WTC11 (cell line): ENCODE results near the gene MRPS22. TPM values are rescaled to one million over a fixed set of nuclear protein-coding genes. Genes with fewer than 3 reads are reported as not detected.

Experiments
- ATAC-seq: fragments of 200-7000 bp; cut with Tn5 transposase; 2 replicates; pipeline ENCODE4 v1.10.0; 2021; ENCODE audit warnings: mild to moderate bottlenecking, moderate library complexity
- CTCF ChIA-PET: fragments of 300-600 bp; sonication (Branson Sonifier 250); formaldehyde crosslinking; loops from one replicate; lab custom pipeline; 2021; ENCODE audit warnings: antibody characterized with exemption; lab: Charles Lee
- POLR2A ChIA-PET: fragments of 350-600 bp; sonication (Branson Sonifier 250); formaldehyde crosslinking; loops from one replicate; lab custom pipeline; 2021; ENCODE audit warnings: antibody characterized with exemption; lab: Charles Lee
- DNase-seq: peaks from one replicate; pipeline ENCODE4 v3.0.0; 2021; ENCODE audit warnings: low spot score
- H3K27ac Mint-ChIP-seq: 2 replicates; pipeline ENCODE4 v1.8.0; 2021; ENCODE audit warnings: mixed read lengths
- H3K27me3 Mint-ChIP-seq: 2 replicates; pipeline ENCODE4 v1.8.0; 2021; ENCODE audit warnings: low read depth, mild to moderate bottlenecking, moderate library complexity, mixed read lengths
- H3K36me3 Mint-ChIP-seq: 2 replicates; pipeline ENCODE4 v1.8.0; 2021; ENCODE audit warnings: mixed read lengths
- H3K4me1 Mint-ChIP-seq: 2 replicates; pipeline ENCODE4 v1.8.0; 2022; ENCODE audit warnings: mixed read lengths
- H3K4me3 Mint-ChIP-seq: 2 replicates; pipeline ENCODE4 v1.8.0; 2021; ENCODE audit warnings: mild to moderate bottlenecking, moderate library complexity, mixed read lengths
- H3K9me3 Mint-ChIP-seq: 2 replicates; pipeline ENCODE4 v1.8.0; 2021; ENCODE audit warnings: mixed read lengths
- ATF1 ChIP-seq: sonication (generic); formaldehyde crosslinking; IDR thresholded peaks from 2 replicates; pipeline ENCODE4 v1.8.1; 2023; ENCODE audit warnings: mild to moderate bottlenecking, moderate library complexity, missing genetic modification reagents
- ESRRA ChIP-seq: sonication (generic); formaldehyde crosslinking; IDR thresholded peaks from 2 replicates; pipeline ENCODE4 v1.8.1; 2022; ENCODE audit warnings: mild to moderate bottlenecking, missing genetic modification reagents, borderline replicate concordance
- ZBTB21 ChIP-seq: sonication (generic); formaldehyde crosslinking; IDR thresholded peaks from 2 replicates; pipeline ENCODE4 v1.8.1; 2023; ENCODE audit warnings: mild to moderate bottlenecking, missing genetic modification reagents, borderline replicate concordance
- ZNF219 ChIP-seq: sonication (generic); formaldehyde crosslinking; IDR thresholded peaks from 2 replicates; pipeline ENCODE4 v1.8.0; 2023; ENCODE audit warnings: missing genetic modification reagents, mild to moderate bottlenecking, borderline replicate concordance
- ZNF317 ChIP-seq: sonication (generic); formaldehyde crosslinking; IDR thresholded peaks from 2 replicates; pipeline ENCODE4 v1.8.1; 2023; ENCODE audit warnings: low read depth, mild to moderate bottlenecking, moderate library complexity, missing genetic modification reagents, borderline replicate concordance
- total RNA-seq: library from RNA; stranded (reverse); gene quantifications from 3 replicates; pipeline ENCODE4 v1.2.3, GENCODE V29; 2021
- TF ChIP-seq, protein P1 (sequence below): sonication (generic); formaldehyde crosslinking; IDR thresholded peaks from 2 replicates; pipeline ENCODE4 v1.8.0; 2023; ENCODE audit warnings: mild to moderate bottlenecking, missing genetic modification reagents
- TF ChIP-seq, protein P2 (sequence below): fragments of 250-450 bp; sonication (Bioruptor Pico); IDR thresholded peaks from 2 replicates; pipeline ENCODE4 v2.1.2; 2022; ENCODE audit warnings: mild to moderate bottlenecking, moderate library complexity
- TF ChIP-seq, protein P3 (sequence below): fragments of 200-600 bp; IDR thresholded peaks from 2 replicates; pipeline ENCODE4 v1.8.0; 2022; ENCODE audit warnings: antibody characterized with exemption
- TF ChIP-seq, protein P4 (sequence below): sonication (generic); formaldehyde crosslinking; IDR thresholded peaks from 2 replicates; pipeline ENCODE4 v1.8.1; 2022; ENCODE audit warnings: mild to moderate bottlenecking, moderate library complexity, missing genetic modification reagents
- TF ChIP-seq, protein P5 (sequence below): fragments of 250-450 bp; sonication (Bioruptor Pico); IDR thresholded peaks from 2 replicates; pipeline ENCODE4 v1.9.0; 2021; ENCODE audit warnings: mild to moderate bottlenecking, borderline replicate concordance
- TF ChIP-seq, protein P6 (sequence below): sonication (generic); formaldehyde crosslinking; IDR thresholded peaks from 2 replicates; pipeline ENCODE4 v1.8.0; 2022; ENCODE audit warnings: mild to moderate bottlenecking, missing genetic modification reagents
- TF ChIP-seq, protein P7 (sequence below): sonication (generic); formaldehyde crosslinking; IDR thresholded peaks from 2 replicates; pipeline ENCODE4 v1.8.0; 2022; ENCODE audit warnings: mild to moderate bottlenecking, missing genetic modification reagents
- TF ChIP-seq, protein P8 (sequence below): sonication (generic); formaldehyde crosslinking; IDR thresholded peaks from 2 replicates; pipeline ENCODE4 v1.8.1; 2022; ENCODE audit warnings: low read depth, mild to moderate bottlenecking, moderate library complexity, missing genetic modification reagents, borderline replicate concordance
- TF ChIP-seq, protein P9 (sequence below): sonication (generic); formaldehyde crosslinking; IDR thresholded peaks from 2 replicates; pipeline ENCODE4 v1.8.0; 2023; ENCODE audit warnings: missing genetic modification reagents

The MRPS22 gene
- total RNA-seq, 1 experiment from 2014 or later = 44.6 TPM

DNA sequence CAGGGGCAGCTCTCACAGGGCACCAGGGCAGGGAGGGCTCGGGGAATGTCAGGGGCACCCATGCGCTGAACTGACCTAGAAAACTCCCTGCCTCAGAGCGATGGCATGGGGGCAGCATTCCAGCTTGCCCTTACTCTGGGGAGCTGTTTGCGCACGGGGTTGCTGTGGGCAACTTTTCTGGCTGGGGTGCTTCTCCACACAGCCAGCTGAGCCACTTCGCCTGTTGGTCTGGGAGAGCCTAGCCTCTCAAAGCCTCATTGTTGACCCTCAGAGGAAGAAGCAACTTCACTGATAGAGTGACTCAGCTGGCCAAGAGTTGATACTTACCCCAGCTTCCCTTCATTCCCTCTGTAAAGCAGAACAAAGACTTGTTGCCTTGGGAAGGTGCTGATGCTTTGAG is 42.6 kb upstream of the MRPS22 start:
- DNase-seq (no peak), ATAC-seq (no peak)
- Mint-ChIP-seq H3K4me1 (peaks cover 13% of the 10 kb centered on the region), H3K27me3 (no peaks in the 10 kb centered on the region)
- TF ChIP-seq, protein P1, sequence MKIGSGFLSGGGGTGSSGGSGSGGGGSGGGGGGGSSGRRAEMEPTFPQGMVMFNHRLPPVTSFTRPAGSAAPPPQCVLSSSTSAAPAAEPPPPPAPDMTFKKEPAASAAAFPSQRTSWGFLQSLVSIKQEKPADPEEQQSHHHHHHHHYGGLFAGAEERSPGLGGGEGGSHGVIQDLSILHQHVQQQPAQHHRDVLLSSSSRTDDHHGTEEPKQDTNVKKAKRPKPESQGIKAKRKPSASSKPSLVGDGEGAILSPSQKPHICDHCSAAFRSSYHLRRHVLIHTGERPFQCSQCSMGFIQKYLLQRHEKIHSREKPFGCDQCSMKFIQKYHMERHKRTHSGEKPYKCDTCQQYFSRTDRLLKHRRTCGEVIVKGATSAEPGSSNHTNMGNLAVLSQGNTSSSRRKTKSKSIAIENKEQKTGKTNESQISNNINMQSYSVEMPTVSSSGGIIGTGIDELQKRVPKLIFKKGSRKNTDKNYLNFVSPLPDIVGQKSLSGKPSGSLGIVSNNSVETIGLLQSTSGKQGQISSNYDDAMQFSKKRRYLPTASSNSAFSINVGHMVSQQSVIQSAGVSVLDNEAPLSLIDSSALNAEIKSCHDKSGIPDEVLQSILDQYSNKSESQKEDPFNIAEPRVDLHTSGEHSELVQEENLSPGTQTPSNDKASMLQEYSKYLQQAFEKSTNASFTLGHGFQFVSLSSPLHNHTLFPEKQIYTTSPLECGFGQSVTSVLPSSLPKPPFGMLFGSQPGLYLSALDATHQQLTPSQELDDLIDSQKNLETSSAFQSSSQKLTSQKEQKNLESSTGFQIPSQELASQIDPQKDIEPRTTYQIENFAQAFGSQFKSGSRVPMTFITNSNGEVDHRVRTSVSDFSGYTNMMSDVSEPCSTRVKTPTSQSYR (CRISPR knock-in tag) = no peak
- TF ChIP-seq, protein P2, sequence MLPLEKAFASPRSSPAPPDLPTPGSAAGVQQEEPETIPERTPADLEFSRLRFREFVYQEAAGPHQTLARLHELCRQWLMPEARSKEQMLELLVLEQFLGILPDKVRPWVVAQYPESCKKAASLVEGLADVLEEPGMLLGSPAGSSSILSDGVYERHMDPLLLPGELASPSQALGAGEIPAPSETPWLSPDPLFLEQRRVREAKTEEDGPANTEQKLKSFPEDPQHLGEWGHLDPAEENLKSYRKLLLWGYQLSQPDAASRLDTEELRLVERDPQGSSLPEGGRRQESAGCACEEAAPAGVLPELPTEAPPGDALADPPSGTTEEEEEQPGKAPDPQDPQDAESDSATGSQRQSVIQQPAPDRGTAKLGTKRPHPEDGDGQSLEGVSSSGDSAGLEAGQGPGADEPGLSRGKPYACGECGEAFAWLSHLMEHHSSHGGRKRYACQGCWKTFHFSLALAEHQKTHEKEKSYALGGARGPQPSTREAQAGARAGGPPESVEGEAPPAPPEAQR = no peak
- TF ChIP-seq, protein P3, sequence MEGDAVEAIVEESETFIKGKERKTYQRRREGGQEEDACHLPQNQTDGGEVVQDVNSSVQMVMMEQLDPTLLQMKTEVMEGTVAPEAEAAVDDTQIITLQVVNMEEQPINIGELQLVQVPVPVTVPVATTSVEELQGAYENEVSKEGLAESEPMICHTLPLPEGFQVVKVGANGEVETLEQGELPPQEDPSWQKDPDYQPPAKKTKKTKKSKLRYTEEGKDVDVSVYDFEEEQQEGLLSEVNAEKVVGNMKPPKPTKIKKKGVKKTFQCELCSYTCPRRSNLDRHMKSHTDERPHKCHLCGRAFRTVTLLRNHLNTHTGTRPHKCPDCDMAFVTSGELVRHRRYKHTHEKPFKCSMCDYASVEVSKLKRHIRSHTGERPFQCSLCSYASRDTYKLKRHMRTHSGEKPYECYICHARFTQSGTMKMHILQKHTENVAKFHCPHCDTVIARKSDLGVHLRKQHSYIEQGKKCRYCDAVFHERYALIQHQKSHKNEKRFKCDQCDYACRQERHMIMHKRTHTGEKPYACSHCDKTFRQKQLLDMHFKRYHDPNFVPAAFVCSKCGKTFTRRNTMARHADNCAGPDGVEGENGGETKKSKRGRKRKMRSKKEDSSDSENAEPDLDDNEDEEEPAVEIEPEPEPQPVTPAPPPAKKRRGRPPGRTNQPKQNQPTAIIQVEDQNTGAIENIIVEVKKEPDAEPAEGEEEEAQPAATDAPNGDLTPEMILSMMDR = no peak
- TF ChIP-seq ZNF219 = no peak
- TF ChIP-seq ATF1 (CRISPR knock-in tag) = no peak
- TF ChIP-seq, protein P4, sequence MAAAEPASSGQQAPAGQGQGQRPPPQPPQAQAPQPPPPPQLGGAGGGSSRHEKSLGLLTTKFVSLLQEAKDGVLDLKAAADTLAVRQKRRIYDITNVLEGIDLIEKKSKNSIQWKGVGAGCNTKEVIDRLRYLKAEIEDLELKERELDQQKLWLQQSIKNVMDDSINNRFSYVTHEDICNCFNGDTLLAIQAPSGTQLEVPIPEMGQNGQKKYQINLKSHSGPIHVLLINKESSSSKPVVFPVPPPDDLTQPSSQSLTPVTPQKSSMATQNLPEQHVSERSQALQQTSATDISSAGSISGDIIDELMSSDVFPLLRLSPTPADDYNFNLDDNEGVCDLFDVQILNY (CRISPR knock-in tag) = no peak
- TF ChIP-seq, protein P5, sequence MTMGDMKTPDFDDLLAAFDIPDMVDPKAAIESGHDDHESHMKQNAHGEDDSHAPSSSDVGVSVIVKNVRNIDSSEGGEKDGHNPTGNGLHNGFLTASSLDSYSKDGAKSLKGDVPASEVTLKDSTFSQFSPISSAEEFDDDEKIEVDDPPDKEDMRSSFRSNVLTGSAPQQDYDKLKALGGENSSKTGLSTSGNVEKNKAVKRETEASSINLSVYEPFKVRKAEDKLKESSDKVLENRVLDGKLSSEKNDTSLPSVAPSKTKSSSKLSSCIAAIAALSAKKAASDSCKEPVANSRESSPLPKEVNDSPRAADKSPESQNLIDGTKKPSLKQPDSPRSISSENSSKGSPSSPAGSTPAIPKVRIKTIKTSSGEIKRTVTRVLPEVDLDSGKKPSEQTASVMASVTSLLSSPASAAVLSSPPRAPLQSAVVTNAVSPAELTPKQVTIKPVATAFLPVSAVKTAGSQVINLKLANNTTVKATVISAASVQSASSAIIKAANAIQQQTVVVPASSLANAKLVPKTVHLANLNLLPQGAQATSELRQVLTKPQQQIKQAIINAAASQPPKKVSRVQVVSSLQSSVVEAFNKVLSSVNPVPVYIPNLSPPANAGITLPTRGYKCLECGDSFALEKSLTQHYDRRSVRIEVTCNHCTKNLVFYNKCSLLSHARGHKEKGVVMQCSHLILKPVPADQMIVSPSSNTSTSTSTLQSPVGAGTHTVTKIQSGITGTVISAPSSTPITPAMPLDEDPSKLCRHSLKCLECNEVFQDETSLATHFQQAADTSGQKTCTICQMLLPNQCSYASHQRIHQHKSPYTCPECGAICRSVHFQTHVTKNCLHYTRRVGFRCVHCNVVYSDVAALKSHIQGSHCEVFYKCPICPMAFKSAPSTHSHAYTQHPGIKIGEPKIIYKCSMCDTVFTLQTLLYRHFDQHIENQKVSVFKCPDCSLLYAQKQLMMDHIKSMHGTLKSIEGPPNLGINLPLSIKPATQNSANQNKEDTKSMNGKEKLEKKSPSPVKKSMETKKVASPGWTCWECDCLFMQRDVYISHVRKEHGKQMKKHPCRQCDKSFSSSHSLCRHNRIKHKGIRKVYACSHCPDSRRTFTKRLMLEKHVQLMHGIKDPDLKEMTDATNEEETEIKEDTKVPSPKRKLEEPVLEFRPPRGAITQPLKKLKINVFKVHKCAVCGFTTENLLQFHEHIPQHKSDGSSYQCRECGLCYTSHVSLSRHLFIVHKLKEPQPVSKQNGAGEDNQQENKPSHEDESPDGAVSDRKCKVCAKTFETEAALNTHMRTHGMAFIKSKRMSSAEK (CRISPR knock-in tag) = no peak
- no peak for TF ChIP-seq ZNF317 (CRISPR knock-in tag)
- TF ChIP-seq, all 79 proteins: peak for 0
- Mint-ChIP-seq H3K9me3 (peaks cover 11% of the 10 kb centered on the region; the same call in 1 of the 2 replicates), H3K27ac (no peak overlapping the region), H3K36me3 (no peaks in the 10 kb centered on the region), H3K4me3 (no peak overlapping the region)
- ChIA-PET CTCF (interaction anchor here (1.5 to 2.4 kb wide), 2 partner anchors 19 to 28 kb away, joined by 6 to 9 read pairs; no protein-coding TSS in a partner anchor), POLR2A (no interaction called here)

DNA sequence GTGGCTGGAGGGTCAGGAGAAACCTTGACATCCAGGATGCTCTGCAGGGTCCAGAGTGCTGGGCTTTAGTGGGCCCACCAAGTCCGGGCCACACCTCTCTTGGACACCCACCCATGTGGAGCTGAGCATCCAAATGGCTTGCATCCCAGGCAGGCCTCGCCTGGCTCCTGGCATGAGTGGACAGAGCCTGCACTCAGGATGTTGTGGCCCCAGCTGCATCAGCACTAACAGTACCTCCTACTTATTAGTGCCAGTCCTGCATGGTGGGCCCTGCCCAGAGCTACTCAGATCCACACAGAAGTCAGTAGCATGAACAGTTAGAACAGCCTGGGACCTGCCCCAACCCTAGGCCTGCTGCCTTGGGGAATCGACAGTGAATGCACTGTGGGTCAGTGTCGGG is 42.2 kb upstream of the MRPS22 start:
- ATAC-seq (no peak), DNase-seq (no peak)
- Mint-ChIP-seq H3K36me3 (no peaks in the 10 kb centered on the region), H3K4me1 (peaks cover 14% of the 10 kb centered on the region), H3K4me3 (no peak overlapping the region), H3K27ac (no peak overlapping the region), H3K27me3 (no peaks in the 10 kb centered on the region), H3K9me3 (peaks cover 11% of the 10 kb centered on the region; the same call in 1 of the 2 replicates)
- ChIA-PET POLR2A (no interaction called here), CTCF (interaction anchor here (1.0 to 2.4 kb wide), 5 partner anchors 13 to 366 kb away, joined by 3 to 9 read pairs (median 6); no protein-coding TSS in a partner anchor)
- TF ChIP-seq, protein P6, sequence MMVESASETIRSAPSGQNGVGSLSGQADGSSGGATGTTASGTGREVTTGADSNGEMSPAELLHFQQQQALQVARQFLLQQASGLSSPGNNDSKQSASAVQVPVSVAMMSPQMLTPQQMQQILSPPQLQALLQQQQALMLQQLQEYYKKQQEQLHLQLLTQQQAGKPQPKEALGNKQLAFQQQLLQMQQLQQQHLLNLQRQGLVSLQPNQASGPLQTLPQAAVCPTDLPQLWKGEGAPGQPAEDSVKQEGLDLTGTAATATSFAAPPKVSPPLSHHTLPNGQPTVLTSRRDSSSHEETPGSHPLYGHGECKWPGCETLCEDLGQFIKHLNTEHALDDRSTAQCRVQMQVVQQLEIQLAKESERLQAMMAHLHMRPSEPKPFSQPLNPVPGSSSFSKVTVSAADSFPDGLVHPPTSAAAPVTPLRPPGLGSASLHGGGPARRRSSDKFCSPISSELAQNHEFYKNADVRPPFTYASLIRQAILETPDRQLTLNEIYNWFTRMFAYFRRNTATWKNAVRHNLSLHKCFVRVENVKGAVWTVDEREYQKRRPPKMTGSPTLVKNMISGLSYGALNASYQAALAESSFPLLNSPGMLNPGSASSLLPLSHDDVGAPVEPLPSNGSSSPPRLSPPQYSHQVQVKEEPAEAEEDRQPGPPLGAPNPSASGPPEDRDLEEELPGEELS (CRISPR knock-in tag) = no peak
- TF ChIP-seq, protein P7, sequence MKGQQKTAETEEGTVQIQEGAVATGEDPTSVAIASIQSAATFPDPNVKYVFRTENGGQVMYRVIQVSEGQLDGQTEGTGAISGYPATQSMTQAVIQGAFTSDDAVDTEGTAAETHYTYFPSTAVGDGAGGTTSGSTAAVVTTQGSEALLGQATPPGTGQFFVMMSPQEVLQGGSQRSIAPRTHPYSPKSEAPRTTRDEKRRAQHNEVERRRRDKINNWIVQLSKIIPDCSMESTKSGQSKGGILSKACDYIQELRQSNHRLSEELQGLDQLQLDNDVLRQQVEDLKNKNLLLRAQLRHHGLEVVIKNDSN (CRISPR knock-in tag) = no peak
- no peak for TF ChIP-seq ESRRA
- TF ChIP-seq, protein P8, sequence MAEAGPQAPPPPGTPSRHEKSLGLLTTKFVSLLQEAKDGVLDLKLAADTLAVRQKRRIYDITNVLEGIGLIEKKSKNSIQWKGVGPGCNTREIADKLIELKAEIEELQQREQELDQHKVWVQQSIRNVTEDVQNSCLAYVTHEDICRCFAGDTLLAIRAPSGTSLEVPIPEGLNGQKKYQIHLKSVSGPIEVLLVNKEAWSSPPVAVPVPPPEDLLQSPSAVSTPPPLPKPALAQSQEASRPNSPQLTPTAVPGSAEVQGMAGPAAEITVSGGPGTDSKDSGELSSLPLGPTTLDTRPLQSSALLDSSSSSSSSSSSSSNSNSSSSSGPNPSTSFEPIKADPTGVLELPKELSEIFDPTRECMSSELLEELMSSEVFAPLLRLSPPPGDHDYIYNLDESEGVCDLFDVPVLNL (CRISPR knock-in tag) = no peak
- TF ChIP-seq, protein P2 = no peak
- TF ChIP-seq, protein P9, sequence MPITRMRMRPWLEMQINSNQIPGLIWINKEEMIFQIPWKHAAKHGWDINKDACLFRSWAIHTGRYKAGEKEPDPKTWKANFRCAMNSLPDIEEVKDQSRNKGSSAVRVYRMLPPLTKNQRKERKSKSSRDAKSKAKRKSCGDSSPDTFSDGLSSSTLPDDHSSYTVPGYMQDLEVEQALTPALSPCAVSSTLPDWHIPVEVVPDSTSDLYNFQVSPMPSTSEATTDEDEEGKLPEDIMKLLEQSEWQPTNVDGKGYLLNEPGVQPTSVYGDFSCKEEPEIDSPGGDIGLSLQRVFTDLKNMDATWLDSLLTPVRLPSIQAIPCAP (CRISPR knock-in tag) = no peak
- TF ChIP-seq ZBTB21 = no peak
